ENCODE measurements around the gene OGFOD3. TPM values are rescaled to one million over a fixed set of nuclear protein-coding genes. Genes with fewer than 3 reads are reported as not detected.

The OGFOD3 gene
- total and polyA plus RNA-seq, 2 donors (not counting 3 experiments of a cell fraction or from before 2014, with no cell fraction given): 31.7 to 34.8 TPM

GRCh38 chr17:82439829-82440365 is 21.5 kb upstream of the OGFOD3 start:
- FAIRE-seq (no peak), DNase-seq (ENCODE audit: low read depth, low spot score) (no peak)
- H3K4me3 ChIP-seq (replicated peaks in 1 of 3; ENCODE audit: insufficient read depth in 1 of 3, low read depth in 1 of 3, low read length in 3 of 3): no peak overlapping the region
- H4K20me1 ChIP-seq (replicated peaks; ENCODE audit: control insufficient read depth, extremely low read depth, insufficient read depth, low read length): no peaks in the 10 kb centered on the region
- H3K79me2 ChIP-seq (ENCODE audit: control insufficient read depth, insufficient read depth, low read length): no peaks in the 10 kb centered on the region
- H3K36me3 ChIP-seq (ENCODE audit: control insufficient read depth in 2 of 2, extremely low read depth in 1 of 2, insufficient read depth in 2 of 2, low read length in 2 of 2): peaks cover 0 to 13% of the 10 kb centered on the region in 2 experiments
- no peaks in the 10 kb centered on the region for H3K9me1 ChIP-seq (replicated peaks; ENCODE audit: control insufficient read depth, extremely low read depth, insufficient read depth, low read length)
- no peak overlapping the region for H2AFZ ChIP-seq (ENCODE audit: low read depth, low read length)
- ChIA-PET POLR2A (no interaction called here), CTCF (interaction anchor here (1.2 kb wide), 1 partner anchor 12 kb away, joined by 3 read pairs; no protein-coding TSS in a partner anchor)
- dilution Hi-C loops (cut with MboI; ENCODE audit: extremely low pct_ligation_motif_present, low sequenced_read_pairs): no loop called here
- TF ChIP-seq JUN (IDR thresholded peaks at IDR 0.05; ENCODE audit: borderline replicate concordance, insufficient read depth, insufficient read length, low read depth) (no peak), FOS (IDR thresholded peaks at IDR 0.05; ENCODE audit: borderline replicate concordance, insufficient read depth, low read length) (no peak), EZH2 (IDR thresholded peaks at IDR 0.05; ENCODE audit: borderline replicate concordance, low read depth, low read length, severe bottlenecking) (no peak), MYC (IDR thresholded peaks at IDR 0.05; ENCODE audit: low read depth, low read length) (no peak), POLR2AphosphoS5 (IDR thresholded peaks at IDR 0.05; ENCODE audit: insufficient read depth, low read depth, low read length) (no peak), GATA2 (IDR thresholded peaks at IDR 0.05; ENCODE audit: insufficient read depth, insufficient read length, low read depth, low read length) (no peak), POLR2A (IDR thresholded peaks at IDR 0.05; ENCODE audit: low read depth, low read length) (no peak), CTCF (IDR thresholded peaks at IDR 0.05; ENCODE audit: extremely low read depth in 1 of 2, insufficient read depth in 1 of 2, low read depth in 1 of 2, low read length in 2 of 2) (no peak)
- TF ChIP-seq, protein P1, sequence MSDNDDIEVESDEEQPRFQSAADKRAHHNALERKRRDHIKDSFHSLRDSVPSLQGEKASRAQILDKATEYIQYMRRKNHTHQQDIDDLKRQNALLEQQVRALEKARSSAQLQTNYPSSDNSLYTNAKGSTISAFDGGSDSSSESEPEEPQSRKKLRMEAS (IDR thresholded peaks at IDR 0.05; ENCODE audit: insufficient read depth, insufficient read length): no peak
- no peaks in the 10 kb centered on the region for H3K4me1 ChIP-seq (ENCODE audit: control insufficient read depth, extremely low read depth, insufficient read depth, low read length)
- no TSS peak for BruUV-seq (replicated peaks)
- H3K27ac ChIP-seq (ENCODE audit: insufficient read depth, low read depth, low read length): no peak overlapping the region
- no peaks in the 10 kb centered on the region for H3K9me3 ChIP-seq (replicated peaks; ENCODE audit: control insufficient read depth, insufficient read depth, low read length)
- H3K4me2 ChIP-seq (ENCODE audit: insufficient read depth, low read length): no peak overlapping the region
- H3K27me3 ChIP-seq (ENCODE audit: control insufficient read depth in 2 of 2, insufficient read depth in 2 of 2, low read length in 2 of 2): no peaks in the 10 kb centered on the region
- no peak overlapping the region for H3K9ac ChIP-seq (replicated peaks; ENCODE audit: extremely low read depth, insufficient read depth, low read length)
- intact Hi-C loops (cut with micrococcal nuclease): no loop called here

Data from endothelial cell of umbilical vein (primary cell).